ENCODE results near the gene BCKDHA. TPM values are rescaled to one million over a fixed set of nuclear protein-coding genes. Genes with fewer than 3 reads are reported as not detected.
A peak's percentile ranks its signal among the peaks of the same experiment; 100 is the strongest.

BCKDHA gene
- total and polyA plus RNA-seq, 9 of the 15 experiments (the other 6 are each of a cell fraction or from before 2014, with no cell fraction given), result 4.5 to 52.5 (median 14.1) TPM

DNA sequence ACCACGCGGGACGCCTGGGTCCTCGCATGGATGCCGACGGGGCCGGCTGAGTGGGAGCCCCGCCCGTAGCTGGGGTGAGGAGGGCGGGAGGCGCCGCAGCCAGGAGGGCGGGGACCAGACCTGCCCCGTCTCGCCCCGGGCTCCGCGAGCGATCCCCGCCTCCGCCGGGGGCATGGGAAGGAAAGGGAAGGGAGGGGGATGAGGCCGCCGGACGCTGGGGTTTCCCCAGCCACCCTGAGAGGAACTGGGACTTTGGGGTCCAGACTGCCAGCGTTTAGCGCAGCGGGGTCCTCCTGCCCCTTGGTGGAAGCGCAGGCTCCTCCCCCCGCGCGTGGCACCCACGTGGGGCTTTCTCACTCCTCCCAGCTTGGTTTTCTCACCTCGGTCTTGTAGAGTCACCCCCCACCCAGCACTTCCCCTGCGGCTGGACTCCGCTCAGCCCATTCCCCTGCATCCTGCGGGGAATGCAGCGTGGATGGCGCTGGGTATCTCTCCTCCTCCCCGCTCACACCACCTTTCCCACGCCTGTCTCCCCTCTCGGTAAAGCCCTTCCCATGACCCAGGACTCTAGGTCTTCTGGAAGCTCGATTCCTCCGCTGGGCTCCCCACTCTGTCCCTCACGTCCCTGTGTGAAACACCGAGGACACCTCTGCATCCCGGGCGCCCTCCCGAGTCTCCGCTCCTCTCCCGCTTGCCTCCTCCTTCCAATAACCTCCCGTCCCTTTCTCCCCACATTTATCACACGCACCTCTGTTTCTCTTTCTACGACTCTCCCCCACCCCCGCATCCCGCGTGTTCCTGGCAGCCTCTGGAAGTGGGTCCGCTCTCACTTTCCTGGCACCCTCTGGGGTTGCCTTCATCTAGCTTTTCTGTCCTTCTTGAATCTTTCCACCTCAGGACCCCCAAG, 46.0 kb upstream of the BCKDHA start (continued):
- TF ChIP-seq PRPF4 (IDR thresholded peaks at IDR 0.05; ENCODE audit: insufficient read depth, low read depth, low read length, poor library complexity, severe bottlenecking) (no peak), MBD2 (IDR thresholded peaks at IDR 0.05; ENCODE audit: borderline replicate concordance, low read depth) (no peak; the same call in 1 of the 2 replicates), LCOR (CRISPR knock-in tag; IDR thresholded peaks at IDR 0.05) (no peak), PHF21A (IDR thresholded peaks at IDR 0.05; ENCODE audit: borderline replicate concordance, low read depth) (no peak), ZFPM2 (CRISPR knock-in tag; IDR thresholded peaks at IDR 0.05) (no peak), ARHGAP35 (IDR thresholded peaks at IDR 0.05; ENCODE audit: partially characterized antibody) (no peak), HDAC3 (IDR thresholded peaks at IDR 0.05; ENCODE audit: borderline replicate concordance, partially characterized antibody) (no peak), ZNF23 (CRISPR knock-in tag; IDR thresholded peaks at IDR 0.05) (no peak), TRIM28 (IDR thresholded peaks at IDR 0.05) (no peak), POLR2H (tag; IDR thresholded peaks at IDR 0.05; ENCODE audit: low read depth) (no peak), HMG20B (CRISPR knock-in tag; IDR thresholded peaks at IDR 0.05) (no peak), ZNF274 (IDR thresholded peaks at IDR 0.05; ENCODE audit: borderline replicate concordance, low read depth, low read length) (no peak), HNRNPLL (IDR thresholded peaks at IDR 0.05; ENCODE audit: low read depth, low read length, poor library complexity, severe bottlenecking) (peak; percentile 21), MCM7 (IDR thresholded peaks at IDR 0.05) (no peak), TAF15 (IDR thresholded peaks at IDR 0.05; ENCODE audit: low read depth, low read length) (no peak), C11orf30 (IDR thresholded peaks at IDR 0.05; ENCODE audit: low read depth) (no peak), ZNF717 (CRISPR knock-in tag; IDR thresholded peaks at IDR 0.05) (no peak), ZNF589 (CRISPR knock-in tag; IDR thresholded peaks at IDR 0.05; ENCODE audit: low read depth) (no peak), KLF16 (IDR thresholded peaks at IDR 0.05) (no peak)
- TF ChIP-seq, protein P1, sequence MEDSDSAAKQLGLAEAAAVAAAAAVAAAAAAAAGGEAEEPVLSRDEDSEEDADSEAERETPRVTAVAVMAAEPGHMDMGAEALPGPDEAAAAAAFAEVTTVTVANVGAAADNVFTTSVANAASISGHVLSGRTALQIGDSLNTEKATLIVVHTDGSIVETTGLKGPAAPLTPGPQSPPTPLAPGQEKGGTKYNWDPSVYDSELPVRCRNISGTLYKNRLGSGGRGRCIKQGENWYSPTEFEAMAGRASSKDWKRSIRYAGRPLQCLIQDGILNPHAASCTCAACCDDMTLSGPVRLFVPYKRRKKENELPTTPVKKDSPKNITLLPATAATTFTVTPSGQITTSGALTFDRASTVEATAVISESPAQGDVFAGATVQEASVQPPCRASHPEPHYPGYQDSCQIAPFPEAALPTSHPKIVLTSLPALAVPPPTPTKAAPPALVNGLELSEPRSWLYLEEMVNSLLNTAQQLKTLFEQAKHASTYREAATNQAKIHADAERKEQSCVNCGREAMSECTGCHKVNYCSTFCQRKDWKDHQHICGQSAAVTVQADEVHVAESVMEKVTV (CRISPR knock-in tag; IDR thresholded peaks at IDR 0.05), result no peak
- TF ChIP-seq, protein P2, sequence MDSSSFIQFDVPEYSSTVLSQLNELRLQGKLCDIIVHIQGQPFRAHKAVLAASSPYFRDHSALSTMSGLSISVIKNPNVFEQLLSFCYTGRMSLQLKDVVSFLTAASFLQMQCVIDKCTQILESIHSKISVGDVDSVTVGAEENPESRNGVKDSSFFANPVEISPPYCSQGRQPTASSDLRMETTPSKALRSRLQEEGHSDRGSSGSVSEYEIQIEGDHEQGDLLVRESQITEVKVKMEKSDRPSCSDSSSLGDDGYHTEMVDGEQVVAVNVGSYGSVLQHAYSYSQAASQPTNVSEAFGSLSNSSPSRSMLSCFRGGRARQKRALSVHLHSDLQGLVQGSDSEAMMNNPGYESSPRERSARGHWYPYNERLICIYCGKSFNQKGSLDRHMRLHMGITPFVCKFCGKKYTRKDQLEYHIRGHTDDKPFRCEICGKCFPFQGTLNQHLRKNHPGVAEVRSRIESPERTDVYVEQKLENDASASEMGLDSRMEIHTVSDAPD (CRISPR knock-in tag; IDR thresholded peaks at IDR 0.05), result no peak
- TF ChIP-seq, protein P3, sequence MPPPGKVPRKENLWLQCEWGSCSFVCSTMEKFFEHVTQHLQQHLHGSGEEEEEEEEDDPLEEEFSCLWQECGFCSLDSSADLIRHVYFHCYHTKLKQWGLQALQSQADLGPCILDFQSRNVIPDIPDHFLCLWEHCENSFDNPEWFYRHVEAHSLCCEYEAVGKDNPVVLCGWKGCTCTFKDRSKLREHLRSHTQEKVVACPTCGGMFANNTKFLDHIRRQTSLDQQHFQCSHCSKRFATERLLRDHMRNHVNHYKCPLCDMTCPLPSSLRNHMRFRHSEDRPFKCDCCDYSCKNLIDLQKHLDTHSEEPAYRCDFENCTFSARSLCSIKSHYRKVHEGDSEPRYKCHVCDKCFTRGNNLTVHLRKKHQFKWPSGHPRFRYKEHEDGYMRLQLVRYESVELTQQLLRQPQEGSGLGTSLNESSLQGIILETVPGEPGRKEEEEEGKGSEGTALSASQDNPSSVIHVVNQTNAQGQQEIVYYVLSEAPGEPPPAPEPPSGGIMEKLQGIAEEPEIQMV (tag; conservative IDR thresholded peaks at IDR 0.05; ENCODE audit: low read depth), result no peak
- TF ChIP-seq, protein P4, sequence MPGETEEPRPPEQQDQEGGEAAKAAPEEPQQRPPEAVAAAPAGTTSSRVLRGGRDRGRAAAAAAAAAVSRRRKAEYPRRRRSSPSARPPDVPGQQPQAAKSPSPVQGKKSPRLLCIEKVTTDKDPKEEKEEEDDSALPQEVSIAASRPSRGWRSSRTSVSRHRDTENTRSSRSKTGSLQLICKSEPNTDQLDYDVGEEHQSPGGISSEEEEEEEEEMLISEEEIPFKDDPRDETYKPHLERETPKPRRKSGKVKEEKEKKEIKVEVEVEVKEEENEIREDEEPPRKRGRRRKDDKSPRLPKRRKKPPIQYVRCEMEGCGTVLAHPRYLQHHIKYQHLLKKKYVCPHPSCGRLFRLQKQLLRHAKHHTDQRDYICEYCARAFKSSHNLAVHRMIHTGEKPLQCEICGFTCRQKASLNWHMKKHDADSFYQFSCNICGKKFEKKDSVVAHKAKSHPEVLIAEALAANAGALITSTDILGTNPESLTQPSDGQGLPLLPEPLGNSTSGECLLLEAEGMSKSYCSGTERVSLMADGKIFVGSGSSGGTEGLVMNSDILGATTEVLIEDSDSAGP (CRISPR knock-in tag; IDR thresholded peaks at IDR 0.05), result no peak

Measured in K562 (cell line).